ENCODE data around the gene UCHL1. TPM values are rescaled to one million over a fixed set of nuclear protein-coding genes. Genes with fewer than 3 reads are reported as not detected.
A peak's percentile ranks its signal among the peaks of the same experiment; 100 is the strongest.

Gene UCHL1
- 10 to 100 TPM in 3 of 4 donors, 1 to 10 TPM in 1; 3.5 to 81.4 (median 46.4) TPM for total RNA-seq

- TF ChIP-seq POLR2A (IDR thresholded peaks at IDR 0.05) (no peak), CTCF (IDR thresholded peaks at IDR 0.05) (no peak)
- peak in 1 of 2 donors; percentile 22 for DNase-seq
- Histone ChIP-seq H3K9me3 (no peaks in the 10 kb centered on the region), H3K4me3 (peak within 1 kb of the TSS; percentile 10 to 43), H3K36me3 (no peaks in the 10 kb centered on the region), H3K4me1 (peaks cover 0 to 9% of the 10 kb centered on the region in 2 donors), H3K27me3 (peaks cover 0 to 6% of the 10 kb centered on the region in 2 donors), H3K27ac (no peak within 1 kb of the TSS)
- intact Hi-C loops (cut with DNase I; ENCODE audit: low total_unique reads) = no loop called here
Observed at GRCh38 chr4:41256740-41257256, at the start of gene UCHL1. UCHL1 (plus strand) TSS chr4:41256928; CDS start chr4:41256977, 49 bp downstream.

GRCh38 chr4:41207291-41207831, 49.4 kb upstream of the UCHL1 start:
- no peak overlapping the region for H3K4me3 ChIP-seq
- no peaks in the 10 kb centered on the region for H3K27me3 ChIP-seq
- H3K36me3 ChIP-seq = no peaks in the 10 kb centered on the region
- no peaks in the 10 kb centered on the region for H3K9me3 ChIP-seq
- intact Hi-C loops (cut with DNase I; ENCODE audit: low total_unique reads) = no loop called here
- H3K4me1 ChIP-seq = peaks cover 0 to 7% of the 10 kb centered on the region in 2 donors
- TF ChIP-seq POLR2A (IDR thresholded peaks at IDR 0.05) = no peak
- TF ChIP-seq CTCF (IDR thresholded peaks at IDR 0.05) = no peak
- DNase-seq = peak in 1 of 2 donors; percentile 26
- no peak overlapping the region for H3K27ac ChIP-seq

- Histone ChIP-seq H3K4me1 (peaks cover 0 to 7% of the 10 kb centered on the region in 2 donors), H3K27me3 (no peaks in the 10 kb centered on the region), H3K9me3 (no peaks in the 10 kb centered on the region), H3K27ac (no peak overlapping the region), H3K4me3 (no peak overlapping the region), H3K36me3 (no peaks in the 10 kb centered on the region)
- no peak for DNase-seq
- intact Hi-C loops (cut with DNase I; ENCODE audit: low total_unique reads) = no loop called here
- no peak for TF ChIP-seq CTCF (IDR thresholded peaks at IDR 0.05)
- no peak for TF ChIP-seq POLR2A (IDR thresholded peaks at IDR 0.05)
Observed at GRCh38 chr4:41209187-41209586, 47.5 kb upstream of the UCHL1 start.

- TF ChIP-seq CTCF (IDR thresholded peaks at IDR 0.05) = no peak
- no peak for TF ChIP-seq POLR2A (IDR thresholded peaks at IDR 0.05)
- Histone ChIP-seq H3K27ac (no peak overlapping the region), H3K4me1 (peaks cover 0 to 5% of the 10 kb centered on the region in 2 donors), H3K9me3 (no peaks in the 10 kb centered on the region), H3K36me3 (no peaks in the 10 kb centered on the region), H3K4me3 (no peak overlapping the region), H3K27me3 (no peaks in the 10 kb centered on the region)
- intact Hi-C loops (cut with DNase I; ENCODE audit: low total_unique reads) = loop anchor here (5.0 kb wide), 2 partner anchors 233 to 283 kb away; no protein-coding TSS in a partner anchor
- DNase-seq = no peak
Observed at GRCh38 chr4:41209901-41210300, 46.8 kb upstream of the UCHL1 start.

- peak overlapping the region in 1 of 2 donors; percentile 87 for H3K27ac ChIP-seq
- H3K4me3 ChIP-seq = peak overlapping the region in 1 of 2 donors; percentile 74
- H3K27me3 ChIP-seq = no peaks in the 10 kb centered on the region
- no peaks in the 10 kb centered on the region for H3K4me1 ChIP-seq
- no peak for DNase-seq
- no peak for TF ChIP-seq CTCF (IDR thresholded peaks at IDR 0.05)
- TF ChIP-seq POLR2A (IDR thresholded peaks at IDR 0.05) = no peak
- H3K9me3 ChIP-seq = no peaks in the 10 kb centered on the region
- H3K36me3 ChIP-seq = no peaks in the 10 kb centered on the region
- intact Hi-C loops (cut with DNase I; ENCODE audit: low total_unique reads) = loop anchor here (5.0 kb wide), 2 partner anchors 235 to 285 kb away; no protein-coding TSS in a partner anchor
Observed at GRCh38 chr4:41211951-41212615, 44.6 kb upstream of the UCHL1 start.

Data from uterus (tissue), 4 donors.